ENCODE results near the gene OR10C1.

DNA sequence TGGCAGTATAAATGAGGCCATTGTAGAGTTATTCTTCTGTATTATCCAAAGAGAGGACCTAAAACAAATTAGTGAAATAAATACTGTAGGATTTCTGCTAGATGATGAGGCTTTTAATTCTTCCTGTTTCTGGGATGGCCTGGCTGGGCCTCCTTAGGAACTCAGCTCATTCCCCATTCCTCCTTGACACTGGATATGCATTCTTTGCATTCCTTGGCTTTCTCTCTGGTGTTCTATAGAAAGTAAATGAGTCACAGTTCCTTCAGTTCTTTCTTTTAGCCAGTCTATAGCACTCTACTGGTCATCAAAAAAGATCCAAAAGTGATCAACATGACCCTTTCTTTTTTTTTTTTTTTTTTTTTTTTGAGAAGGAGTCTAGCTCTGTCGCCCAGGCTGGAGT, 8.6 kb downstream of the OR10C1 start:
- TF ChIP-seq POLR2A (IDR thresholded peaks at IDR 0.05): no peak
- TF ChIP-seq, protein P1, sequence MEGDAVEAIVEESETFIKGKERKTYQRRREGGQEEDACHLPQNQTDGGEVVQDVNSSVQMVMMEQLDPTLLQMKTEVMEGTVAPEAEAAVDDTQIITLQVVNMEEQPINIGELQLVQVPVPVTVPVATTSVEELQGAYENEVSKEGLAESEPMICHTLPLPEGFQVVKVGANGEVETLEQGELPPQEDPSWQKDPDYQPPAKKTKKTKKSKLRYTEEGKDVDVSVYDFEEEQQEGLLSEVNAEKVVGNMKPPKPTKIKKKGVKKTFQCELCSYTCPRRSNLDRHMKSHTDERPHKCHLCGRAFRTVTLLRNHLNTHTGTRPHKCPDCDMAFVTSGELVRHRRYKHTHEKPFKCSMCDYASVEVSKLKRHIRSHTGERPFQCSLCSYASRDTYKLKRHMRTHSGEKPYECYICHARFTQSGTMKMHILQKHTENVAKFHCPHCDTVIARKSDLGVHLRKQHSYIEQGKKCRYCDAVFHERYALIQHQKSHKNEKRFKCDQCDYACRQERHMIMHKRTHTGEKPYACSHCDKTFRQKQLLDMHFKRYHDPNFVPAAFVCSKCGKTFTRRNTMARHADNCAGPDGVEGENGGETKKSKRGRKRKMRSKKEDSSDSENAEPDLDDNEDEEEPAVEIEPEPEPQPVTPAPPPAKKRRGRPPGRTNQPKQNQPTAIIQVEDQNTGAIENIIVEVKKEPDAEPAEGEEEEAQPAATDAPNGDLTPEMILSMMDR (IDR thresholded peaks at IDR 0.05): no peak

Measured in testis (tissue), 2 donors.